ENCODE measurements around the gene CUEDC1. TPM values are rescaled to one million over a fixed set of nuclear protein-coding genes. Genes with fewer than 3 reads are reported as not detected.

The CUEDC1 gene
- polyA plus RNA-seq, 2 of the 4 experiments (the other 2 are of a cell fraction) = 44.3 to 90.6 TPM

DNA sequence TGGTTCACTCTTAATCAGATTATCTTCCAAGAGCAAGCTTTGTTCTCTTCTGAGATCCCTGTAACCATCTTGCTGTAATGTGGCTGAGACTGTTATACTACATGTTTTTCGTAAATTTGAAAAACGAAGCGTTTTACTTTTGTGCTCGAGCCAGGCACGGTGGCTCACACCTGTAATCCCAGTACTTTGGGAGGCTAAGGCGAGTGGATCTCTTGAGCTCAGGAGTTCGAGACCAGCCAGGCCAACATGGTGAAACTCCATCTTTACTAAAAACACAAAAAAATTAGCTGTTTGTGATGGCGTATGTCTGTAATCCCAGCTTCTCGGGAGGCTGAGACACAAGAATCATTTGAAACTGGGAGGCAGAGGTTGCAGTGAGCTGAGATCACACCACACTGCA, 7.8 kb downstream of the CUEDC1 start:
- H3K4me3 ChIP-seq = peak overlapping the region; percentile 34
- H3K27ac ChIP-seq = peak overlapping the region; percentile 93 to 100
- FAIRE-seq = no peak
- ChIA-PET CTCF (interaction anchor here (0.8 to 26.8 kb wide), 19 partner anchors 2 to 166 kb away, joined by 3 to 386 read pairs (median 13); partner anchors contain the start of genes CUEDC1 and VEZF1), POLR2A (interaction anchor here (0.6 to 3.0 kb wide), 15 partner anchors 9 to 97 kb away, joined by 3 to 13 read pairs (median 6); partner anchors contain the start of genes MRPS23 and SRSF1)
- H3K4me1 ChIP-seq = peaks cover 91% of the 10 kb centered on the region
- TF ChIP-seq CBX8 (IDR thresholded peaks at IDR 0.05) = no peak
- TF ChIP-seq, protein P1, sequence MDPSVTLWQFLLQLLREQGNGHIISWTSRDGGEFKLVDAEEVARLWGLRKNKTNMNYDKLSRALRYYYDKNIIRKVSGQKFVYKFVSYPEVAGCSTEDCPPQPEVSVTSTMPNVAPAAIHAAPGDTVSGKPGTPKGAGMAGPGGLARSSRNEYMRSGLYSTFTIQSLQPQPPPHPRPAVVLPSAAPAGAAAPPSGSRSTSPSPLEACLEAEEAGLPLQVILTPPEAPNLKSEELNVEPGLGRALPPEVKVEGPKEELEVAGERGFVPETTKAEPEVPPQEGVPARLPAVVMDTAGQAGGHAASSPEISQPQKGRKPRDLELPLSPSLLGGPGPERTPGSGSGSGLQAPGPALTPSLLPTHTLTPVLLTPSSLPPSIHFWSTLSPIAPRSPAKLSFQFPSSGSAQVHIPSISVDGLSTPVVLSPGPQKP (IDR thresholded peaks at IDR 0.05; ENCODE audit: low read depth, low read length) = no peak
- no peak for TF ChIP-seq NFE2L2 (conservative IDR thresholded peaks at IDR 0.05; ENCODE audit: low read length)
- TF ChIP-seq TP53 (CRISPR knock-in tag; IDR thresholded peaks at IDR 0.05) = no peak
- no peak for TF ChIP-seq HDAC2 (IDR thresholded peaks at IDR 0.05)
- TF ChIP-seq RFX5 (IDR thresholded peaks at IDR 0.05) = no peak
- no peak for TF ChIP-seq JUNB (IDR thresholded peaks at IDR 0.05)
- TF ChIP-seq, protein P2, sequence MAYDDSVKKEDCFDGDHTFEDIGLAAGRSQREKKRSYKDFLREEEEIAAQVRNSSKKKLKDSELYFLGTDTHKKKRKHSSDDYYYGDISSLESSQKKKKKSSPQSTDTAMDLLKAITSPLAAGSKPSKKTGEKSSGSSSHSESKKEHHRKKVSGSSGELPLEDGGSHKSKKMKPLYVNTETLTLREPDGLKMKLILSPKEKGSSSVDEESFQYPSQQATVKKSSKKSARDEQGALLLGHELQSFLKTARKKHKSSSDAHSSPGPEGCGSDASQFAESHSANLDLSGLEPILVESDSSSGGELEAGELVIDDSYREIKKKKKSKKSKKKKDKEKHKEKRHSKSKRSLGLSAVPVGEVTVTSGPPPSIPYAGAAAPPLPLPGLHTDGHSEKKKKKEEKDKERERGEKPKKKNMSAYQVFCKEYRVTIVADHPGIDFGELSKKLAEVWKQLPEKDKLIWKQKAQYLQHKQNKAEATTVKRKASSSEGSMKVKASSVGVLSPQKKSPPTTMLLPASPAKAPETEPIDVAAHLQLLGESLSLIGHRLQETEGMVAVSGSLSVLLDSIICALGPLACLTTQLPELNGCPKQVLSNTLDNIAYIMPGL (CRISPR knock-in tag; IDR thresholded peaks at IDR 0.05; ENCODE audit: borderline replicate concordance) = no peak
- no peak for TF ChIP-seq ZFP36 (IDR thresholded peaks at IDR 0.05; ENCODE audit: borderline replicate concordance, partially characterized antibody)
- no peak for TF ChIP-seq RNF2 (IDR thresholded peaks at IDR 0.05; ENCODE audit: borderline replicate concordance, low read depth)
- TF ChIP-seq, protein P3, sequence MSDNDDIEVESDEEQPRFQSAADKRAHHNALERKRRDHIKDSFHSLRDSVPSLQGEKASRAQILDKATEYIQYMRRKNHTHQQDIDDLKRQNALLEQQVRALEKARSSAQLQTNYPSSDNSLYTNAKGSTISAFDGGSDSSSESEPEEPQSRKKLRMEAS (IDR thresholded peaks at IDR 0.05) = no peak
- peak overlapping the region; percentile 96 for H3K4me2 ChIP-seq
- no peaks in the 10 kb centered on the region for H3K9me3 ChIP-seq
- DNase-seq (ENCODE audit: low read depth in 1 of 2, low spot score in 1 of 2) = no peak
- WGBS (ENCODE audit: missing lambda C conversion rate) = 74% methylated on average over 9 of the region's 9 CpGs
- no peak for ATAC-seq

DNA sequence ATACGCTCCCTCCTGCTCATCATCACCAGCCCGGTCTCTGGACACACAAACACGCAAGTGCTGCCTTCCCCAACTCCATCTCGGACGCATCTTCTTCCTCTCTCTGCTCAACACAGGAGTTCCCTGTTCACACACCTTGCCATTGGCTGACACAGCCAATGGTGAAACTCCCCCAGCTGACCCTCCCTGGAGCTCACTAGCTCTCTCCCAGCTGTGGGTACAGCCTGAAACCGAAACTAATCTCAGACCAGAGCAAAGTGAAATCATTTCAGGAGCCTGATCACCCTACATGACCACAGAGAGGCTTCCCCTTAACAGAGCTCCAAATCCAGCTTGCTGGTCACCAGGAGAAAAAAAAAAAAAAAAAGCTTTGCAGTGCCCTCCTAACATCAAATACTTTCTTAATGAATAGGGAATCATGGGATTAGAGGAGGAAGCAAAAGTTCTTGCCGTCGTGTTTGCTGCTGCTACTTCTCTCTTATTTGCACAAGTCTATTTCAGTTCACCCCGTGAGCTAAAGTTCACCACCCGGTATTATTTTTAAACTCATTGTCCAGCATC, 8.3 kb downstream of the CUEDC1 start:
- FAIRE-seq = no peak
- Histone ChIP-seq H3K4me2 (peak overlapping the region; percentile 96), H3K4me3 (peak overlapping the region; percentile 34), H3K27ac (peak overlapping the region; percentile 93 to 100), H3K9me3 (no peaks in the 10 kb centered on the region), H3K4me1 (peaks cover 91% of the 10 kb centered on the region)
- CTCF ChIA-PET = interaction anchor here (0.7 to 26.8 kb wide), 18 partner anchors 3 to 166 kb away, joined by 3 to 386 read pairs (median 16); partner anchors contain the start of genes CUEDC1 and VEZF1
- 7% methylated on average over 10 of the region's 10 CpGs for WGBS (ENCODE audit: missing lambda C conversion rate)
- DNase-seq (ENCODE audit: low read depth in 1 of 2, low spot score in 1 of 2) = peak; percentile 66 to 83
- TF ChIP-seq, protein P4, sequence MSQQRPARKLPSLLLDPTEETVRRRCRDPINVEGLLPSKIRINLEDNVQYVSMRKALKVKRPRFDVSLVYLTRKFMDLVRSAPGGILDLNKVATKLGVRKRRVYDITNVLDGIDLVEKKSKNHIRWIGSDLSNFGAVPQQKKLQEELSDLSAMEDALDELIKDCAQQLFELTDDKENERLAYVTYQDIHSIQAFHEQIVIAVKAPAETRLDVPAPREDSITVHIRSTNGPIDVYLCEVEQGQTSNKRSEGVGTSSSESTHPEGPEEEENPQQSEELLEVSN (IDR thresholded peaks at IDR 0.05; ENCODE audit: borderline replicate concordance, low read depth) = no peak
- TF ChIP-seq JUN (IDR thresholded peaks at IDR 0.05) = 0 out of 5 replicates have a peak, but pooled peaks of 1 of the 2 experiments have one; percentile 39
- TF ChIP-seq, protein P5, sequence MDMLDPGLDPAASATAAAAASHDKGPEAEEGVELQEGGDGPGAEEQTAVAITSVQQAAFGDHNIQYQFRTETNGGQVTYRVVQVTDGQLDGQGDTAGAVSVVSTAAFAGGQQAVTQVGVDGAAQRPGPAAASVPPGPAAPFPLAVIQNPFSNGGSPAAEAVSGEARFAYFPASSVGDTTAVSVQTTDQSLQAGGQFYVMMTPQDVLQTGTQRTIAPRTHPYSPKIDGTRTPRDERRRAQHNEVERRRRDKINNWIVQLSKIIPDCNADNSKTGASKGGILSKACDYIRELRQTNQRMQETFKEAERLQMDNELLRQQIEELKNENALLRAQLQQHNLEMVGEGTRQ (IDR thresholded peaks at IDR 0.05) = peak; percentile 17; the same call in 1 of the 2 replicates
- no peak for TF ChIP-seq TFCP2L1 (CRISPR knock-in tag; IDR thresholded peaks at IDR 0.05)
- TF ChIP-seq, protein P3 (IDR thresholded peaks at IDR 0.05) = peak; percentile 55; the same call in 1 of the 2 replicates
- ATAC-seq = peak; percentile 20 to 22; a peak in 4 of 6 replicates
- POLR2A ChIA-PET = interaction anchor here (0.6 to 2.9 kb wide), 14 partner anchors 9 to 97 kb away, joined by 3 to 13 read pairs (median 6); partner anchors contain the start of gene MRPS23
